HepG2 (cell line): ENCODE results near the gene SQOR. TPM values are rescaled to one million over a fixed set of nuclear protein-coding genes. Genes with fewer than 3 reads are reported as not detected.

Experiments
- ARNTL ChIP-seq: sonication (generic); formaldehyde crosslinking; IDR thresholded peaks from 2 replicates; pipeline ENCODE4 v1.4.0; 2020; ENCODE audit warnings: mild to moderate bottlenecking, missing genetic modification reagents
- DNMT1 ChIP-seq: sonication (generic); formaldehyde crosslinking; IDR thresholded peaks from 2 replicates; pipeline ENCODE4 v1.5.1; 2020; ENCODE audit warnings: mild to moderate bottlenecking, missing genetic modification reagents
- HNF4G ChIP-seq, 2 experiments: sonication (generic) in 1 of 2; formaldehyde crosslinking in 1 of 2; IDR thresholded peaks; 2 replicates each; pipeline versions ENCODE4 v1.4.0 to v1.6.1; 2011 to 2020; ENCODE audit warnings: borderline replicate concordance in 2 of 2, low read depth in 2 of 2, mild to moderate bottlenecking in 2 of 2, low read length in 1 of 2, missing genetic modification reagents in 1 of 2, moderate library complexity in 1 of 2
- MIER3 ChIP-seq: IDR thresholded peaks from 2 replicates; pipeline ENCODE4 v1.6.1; 2016; ENCODE audit warnings: missing compliant biosample characterization, borderline replicate concordance
- NCOA5 ChIP-seq: sonication (generic); formaldehyde crosslinking; IDR thresholded peaks from 2 replicates; pipeline ENCODE4 v1.4.0; 2020; ENCODE audit warnings: missing genetic modification reagents
- NFE2L1 ChIP-seq: sonication (generic); formaldehyde crosslinking; IDR thresholded peaks from 2 replicates; pipeline ENCODE4 v1.4.0; 2020; ENCODE audit warnings: missing genetic modification reagents, mild to moderate bottlenecking, borderline replicate concordance
- PAX8 ChIP-seq: sonication (generic); formaldehyde crosslinking; IDR thresholded peaks from 2 replicates; pipeline ENCODE4 v1.8.0; 2022; ENCODE audit warnings: mild to moderate bottlenecking, missing genetic modification reagents, borderline replicate concordance
- PHF21A ChIP-seq: sonication (generic); formaldehyde crosslinking; IDR thresholded peaks from 2 replicates; pipeline ENCODE4 v1.5.0; 2020; ENCODE audit warnings: mild to moderate bottlenecking, missing genetic modification reagents
- PRDM10 ChIP-seq: sonication (generic); formaldehyde crosslinking; IDR thresholded peaks from 2 replicates; pipeline ENCODE4 v1.4.0; 2020; ENCODE audit warnings: low read depth, missing genetic modification reagents
- PRPF4 ChIP-seq: fragments of 200-400 bp; formaldehyde crosslinking; IDR thresholded peaks from 2 replicates; pipeline ENCODE4 v1.6.1; 2016; ENCODE audit warnings: low read length, low read depth; ENCODE audit not compliant: poor library complexity, severe bottlenecking
- PTBP1 ChIP-seq: fragments of 200-400 bp; formaldehyde crosslinking; IDR thresholded peaks from 2 replicates; pipeline ENCODE4 v1.6.1; 2018; ENCODE audit warnings: low read length, low read depth; ENCODE audit not compliant: poor library complexity, severe bottlenecking
- SETDB1 ChIP-seq: sonication (generic); formaldehyde crosslinking; IDR thresholded peaks from 2 replicates; pipeline ENCODE4 v1.5.1; 2020; ENCODE audit warnings: missing genetic modification reagents, mild to moderate bottlenecking, borderline replicate concordance
- SP5 ChIP-seq: IDR thresholded peaks from 2 replicates; pipeline ENCODE4 v1.6.1; 2016; ENCODE audit warnings: low read depth, borderline replicate concordance
- TFE3 ChIP-seq: IDR thresholded peaks from 2 replicates; pipeline ENCODE4 v1.6.1; 2016
- ZBTB3 ChIP-seq: sonication (generic); formaldehyde crosslinking; IDR thresholded peaks from 2 replicates; pipeline ENCODE4 v1.4.0; 2020; ENCODE audit warnings: low read depth, mild to moderate bottlenecking, moderate library complexity, missing genetic modification reagents, borderline replicate concordance
- ZC3H13 ChIP-seq: sonication (generic); formaldehyde crosslinking; IDR thresholded peaks from 2 replicates; pipeline ENCODE4 v1.8.1; 2023; ENCODE audit warnings: mild to moderate bottlenecking, missing genetic modification reagents, moderate library complexity
- ZFY ChIP-seq: sonication (generic); formaldehyde crosslinking; IDR thresholded peaks from 2 replicates; pipeline ENCODE4 v1.4.0; 2020; ENCODE audit warnings: missing genetic modification reagents
- ZNF30 ChIP-seq: sonication (generic); formaldehyde crosslinking; IDR thresholded peaks from 2 replicates; pipeline ENCODE4 v1.5.0; 2020; ENCODE audit warnings: mild to moderate bottlenecking, missing genetic modification reagents
- ZNF33B ChIP-seq: sonication (generic); formaldehyde crosslinking; IDR thresholded peaks from 2 replicates; pipeline ENCODE4 v1.5.1; 2020; ENCODE audit warnings: mild to moderate bottlenecking, missing genetic modification reagents
- ZNF563 ChIP-seq: sonication (generic); formaldehyde crosslinking; IDR thresholded peaks from 2 replicates; pipeline ENCODE4 v1.8.0; 2022; ENCODE audit warnings: mild to moderate bottlenecking, moderate library complexity, missing genetic modification reagents
- ZNF577 ChIP-seq: sonication (generic); formaldehyde crosslinking; IDR thresholded peaks from 2 replicates; pipeline ENCODE4 v1.4.0; 2020; ENCODE audit warnings: mild to moderate bottlenecking, low read depth, missing genetic modification reagents, borderline replicate concordance
- ZNF770 ChIP-seq: sonication (generic); formaldehyde crosslinking; IDR thresholded peaks from 2 replicates; pipeline ENCODE4 v1.5.0; 2020; ENCODE audit warnings: mild to moderate bottlenecking, missing genetic modification reagents
- polyA plus RNA-seq, 8 experiments: library from polyadenylated mRNA; depleted of rRNA in 3 of 8; stranded (reverse) in 7 of 8; unstranded in 1 of 8; fragments of >200 nt; fragmentation: Illumina TruSeq in 4 of 8; extraction: Trizol in 4 of 8; gene quantifications; 2 replicates each; pipeline versions ENCODE4 v1.2.1 to v1.2.3, GENCODE V29; 2011 to 2016; ENCODE audit warnings: low read depth in 4 of 8, missing spikeins in 1 of 8, mixed read lengths in 1 of 8; ENCODE audit not compliant: insufficient read depth in 1 of 8
- total RNA-seq, 5 experiments: library from RNA; depleted of rRNA; stranded (reverse); fragments of >200 nt; fragmentation: Illumina TruSeq; extraction: Trizol; gene quantifications; 2 replicates each; pipeline ENCODE4 v1.2.3, GENCODE V29; 2016; ENCODE audit warnings: low read depth in 1 of 5

The SQOR gene
- total and polyA plus RNA-seq, 2 of the 13 experiments (the other 11 are each of a cell fraction or from before 2014, with no cell fraction given): 19.3 to 19.4 TPM

GRCh38 chr15:45587095-45587862 lies 47.5 kb upstream of the SQOR start, which contains the start of gene BLOC1S6 (continued):
- TF ChIP-seq ZC3H13: peak; percentile 68; the same call in 1 of the 2 replicates
- peak; percentile 12; the same call in 1 of the 2 replicates for TF ChIP-seq ZNF770
- peak; percentile 82 for TF ChIP-seq ARNTL (CRISPR knock-in tag)
- TF ChIP-seq ZNF30: peak; percentile 85; the same call in 1 of the 2 replicates
- no peak for TF ChIP-seq NFE2L1 (CRISPR knock-in tag)
- peak; percentile 99 for TF ChIP-seq TFE3 (CRISPR knock-in tag)
- TF ChIP-seq NCOA5 (CRISPR knock-in tag): no peak
- TF ChIP-seq ZNF577: no peak
- no peak; the same call in 1 of the 2 replicates for TF ChIP-seq DNMT1 (CRISPR knock-in tag)
- no peak for TF ChIP-seq PAX8 (CRISPR knock-in tag)
- no peak for TF ChIP-seq SP5 (CRISPR knock-in tag)
- TF ChIP-seq PTBP1: peak; percentile 94
- TF ChIP-seq MIER3 (CRISPR knock-in tag): peak; percentile 74; the same call in 1 of the 2 replicates
- peak; percentile 78; the same call in 1 of the 2 replicates for TF ChIP-seq ZNF33B (CRISPR knock-in tag)
- TF ChIP-seq ZNF563 (CRISPR knock-in tag): peak; percentile 93
- no peak for TF ChIP-seq ZBTB3 (CRISPR knock-in tag)
- TF ChIP-seq ZFY (CRISPR knock-in tag): peak; percentile 95
- TF ChIP-seq PRPF4: no peak
- peak; percentile 81 for TF ChIP-seq PHF21A
- no peak for TF ChIP-seq SETDB1 (CRISPR knock-in tag)
- TF ChIP-seq HNF4G (IDR thresholded peaks at IDR 0.05; ENCODE audit: borderline replicate concordance, low read depth, low read length): no peak
- peak; percentile 10; the same call in 1 of the 2 replicates for TF ChIP-seq HNF4G (CRISPR knock-in tag; IDR thresholded peaks at IDR 0.05; ENCODE audit: borderline replicate concordance, low read depth)
- TF ChIP-seq PRDM10 (CRISPR knock-in tag): peak; percentile 47; the same call in 1 of the 2 replicates
